Suppressor macrophage treated with lipopolysaccharide for 1 hour (primary cell): ENCODE measurements around the gene NLGN2.

Experiments
- DNase-seq, 3 donors: peaks; one replicate each; pipeline ENCODE4 v3.0.0-alpha.2; 2020 to 2022

NLGN2 gene

DNA sequence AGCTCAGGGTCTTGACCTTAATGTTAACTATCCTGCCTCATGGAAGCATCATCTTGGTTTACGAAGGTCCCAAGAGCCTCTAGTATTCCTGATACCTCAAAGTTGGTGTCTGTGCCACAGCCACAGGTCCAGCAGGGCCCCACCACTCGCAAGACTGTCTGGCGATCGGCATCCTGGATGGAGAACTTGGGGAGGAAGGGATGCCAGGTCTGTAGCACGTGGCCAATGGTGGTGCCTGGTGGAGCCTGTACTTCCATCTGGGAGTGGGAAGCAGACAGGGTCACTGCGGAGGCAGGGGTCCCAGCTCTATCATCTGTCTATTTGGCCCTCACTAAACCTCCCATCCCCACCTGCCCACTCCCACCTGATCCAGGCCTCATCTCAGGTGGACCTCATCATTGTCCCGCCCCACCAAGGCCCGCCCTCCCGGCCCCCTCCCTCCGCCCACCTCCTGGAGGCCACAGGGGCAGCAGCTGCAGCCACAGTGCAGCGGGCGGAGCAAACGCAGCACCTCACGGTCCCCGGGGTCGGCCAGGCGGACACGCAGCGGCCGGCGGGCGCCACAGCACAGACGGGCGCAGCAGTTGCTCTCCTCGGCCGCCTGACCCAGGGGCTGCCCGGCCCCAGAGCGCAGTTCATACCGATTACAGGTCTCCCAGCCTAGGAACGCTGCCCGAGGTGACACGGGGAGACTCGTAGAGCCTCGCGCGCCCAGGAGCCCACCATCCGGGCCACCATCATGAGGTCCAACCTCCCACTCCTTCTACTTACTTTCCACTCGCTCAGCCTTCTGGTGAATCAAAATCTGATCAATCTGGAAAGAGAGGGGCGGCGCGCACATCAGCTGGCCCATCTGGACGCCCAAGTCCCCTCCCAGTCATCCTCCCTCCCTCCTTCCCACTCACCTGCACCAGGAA is 14.7 kb upstream of the NLGN2 start:
- no peak for DNase-seq

- DNase-seq: peak in 2 of 3 donors; percentile 22 to 33
These were observed 13.8 kb upstream of the NLGN2 start for GRCh38 chr17:7393613-7394451.

DNA sequence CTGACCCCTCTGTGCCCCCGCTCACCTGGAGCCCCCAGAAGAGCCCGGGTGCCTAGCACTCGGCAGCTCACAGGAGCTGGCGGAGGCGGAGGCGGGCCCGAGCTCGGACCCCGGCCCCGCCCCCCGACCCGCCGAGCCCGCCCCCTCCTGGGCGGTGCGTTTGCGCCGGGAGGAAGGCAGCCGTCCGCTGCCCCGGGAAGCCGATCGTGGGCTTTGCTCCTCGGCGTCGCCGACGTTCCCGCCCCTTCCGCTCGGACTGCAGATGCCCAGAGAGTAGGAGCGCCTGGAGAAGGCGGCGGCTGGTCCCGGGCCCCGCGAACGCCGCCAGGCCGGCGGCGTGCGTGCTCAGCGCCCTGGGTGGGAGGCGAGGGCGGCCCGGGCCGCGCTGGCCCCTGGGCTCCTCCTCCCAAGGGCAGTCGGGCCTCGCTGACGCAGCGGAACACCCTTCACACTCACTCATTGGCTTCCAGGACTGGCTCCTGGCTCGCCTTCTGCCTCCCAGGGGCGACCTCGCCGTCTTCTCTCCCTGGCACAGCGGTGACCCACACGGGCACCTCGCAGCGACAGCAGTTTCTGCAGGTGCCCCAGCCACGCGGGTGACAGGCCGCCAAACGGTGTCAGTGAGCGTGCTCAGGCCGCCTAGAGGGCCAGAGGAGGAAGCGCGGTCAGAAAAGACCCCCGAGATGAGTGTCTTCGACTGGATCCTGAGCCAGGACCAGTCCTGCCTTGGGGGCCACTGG is 13.0 kb upstream of the NLGN2 start, which contains the start of gene PLSCR3:
Gene PLSCR3 (minus strand): TSS at position 74 of the 740 bp plus-strand sequence. CDS start 415 bp downstream, outside the sequence.
- DNase-seq: peak; percentile 83 to 94 (median 88)

GRCh38 chr17:7396147-7396546 is 11.5 kb upstream of the NLGN2 start:
- DNase-seq: no peak

DNA sequence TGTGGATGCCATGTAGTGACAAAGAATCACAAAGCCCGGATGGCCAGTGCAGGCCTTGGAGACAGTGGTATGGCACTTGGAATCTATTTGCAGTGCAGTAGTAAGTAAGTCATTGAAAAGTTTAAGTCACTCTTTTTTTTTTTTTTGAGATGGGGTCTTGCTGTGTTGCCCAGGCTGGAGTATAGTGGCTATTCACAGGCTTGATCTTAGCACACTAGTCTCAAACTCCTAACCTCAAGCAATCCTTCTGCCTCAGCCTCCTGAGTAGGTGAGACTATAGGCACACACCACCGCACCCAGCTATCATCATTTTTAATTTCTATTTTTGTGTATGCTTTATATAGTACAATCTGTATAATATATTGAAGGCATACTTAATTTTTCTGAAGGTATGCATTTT is 9.0 kb upstream of the NLGN2 start:
- no peak for DNase-seq

- DNase-seq: no peak
These were observed 4.5 kb upstream of the NLGN2 start for GRCh38 chr17:7403043-7403726.

DNA sequence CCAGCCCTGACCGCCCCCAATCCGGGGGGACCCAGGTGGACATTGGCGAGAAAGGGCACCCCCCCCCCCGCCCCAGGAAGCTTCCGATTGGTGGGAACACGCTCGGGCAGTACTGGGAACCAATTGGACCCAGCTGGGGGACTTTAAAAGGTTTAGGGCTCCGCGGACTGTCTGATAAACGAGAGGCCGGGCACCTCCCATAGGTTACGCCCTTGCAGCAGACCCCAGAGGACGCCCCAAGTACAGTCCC is 4.0 kb upstream of the NLGN2 start:
- no peak for DNase-seq

DNA sequence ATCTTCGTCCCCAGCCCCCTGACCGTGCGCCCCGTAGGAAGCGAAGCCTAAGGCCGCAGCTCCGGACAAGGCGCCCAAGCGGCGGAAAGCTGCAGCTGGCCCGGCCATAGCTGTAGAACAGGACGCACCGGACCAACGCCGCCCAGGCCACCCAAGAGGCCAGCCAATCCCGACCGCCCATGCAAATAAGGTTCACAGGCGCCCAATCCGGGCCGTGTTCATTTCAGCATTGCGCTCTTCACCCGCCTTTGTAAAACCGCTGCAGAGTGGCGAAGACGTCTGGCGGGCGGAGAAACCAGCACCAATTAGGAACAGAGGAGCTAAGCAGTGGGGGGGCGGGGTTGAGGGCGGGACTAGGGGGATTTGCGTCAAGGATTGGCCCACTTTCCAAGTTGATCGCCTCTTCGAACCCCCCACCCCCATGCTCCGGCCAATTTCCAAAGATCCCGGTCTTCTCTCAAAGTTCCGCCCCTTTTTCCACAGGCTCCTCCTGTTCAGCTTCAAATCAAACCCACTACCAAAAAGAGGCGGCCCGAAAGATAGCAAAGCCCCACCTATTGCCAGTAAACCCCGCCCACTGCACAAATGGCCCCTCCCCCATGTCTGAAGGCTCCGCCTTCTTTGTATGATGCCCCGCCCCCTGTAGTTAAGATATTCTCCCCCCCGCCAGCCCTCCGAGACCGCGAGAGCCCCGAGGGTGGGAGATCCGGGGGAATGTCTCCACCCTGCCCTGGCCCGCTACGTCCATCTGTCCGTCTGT is 3.5 kb upstream of the NLGN2 start, which contains the start of gene TMEM256:
Gene TMEM256 (minus strand): TSS at position 121 of the 760 bp plus-strand sequence. CDS start 13 bp downstream, at position 108.
- DNase-seq: peak; percentile 99 to 100 (median 99)

DNA sequence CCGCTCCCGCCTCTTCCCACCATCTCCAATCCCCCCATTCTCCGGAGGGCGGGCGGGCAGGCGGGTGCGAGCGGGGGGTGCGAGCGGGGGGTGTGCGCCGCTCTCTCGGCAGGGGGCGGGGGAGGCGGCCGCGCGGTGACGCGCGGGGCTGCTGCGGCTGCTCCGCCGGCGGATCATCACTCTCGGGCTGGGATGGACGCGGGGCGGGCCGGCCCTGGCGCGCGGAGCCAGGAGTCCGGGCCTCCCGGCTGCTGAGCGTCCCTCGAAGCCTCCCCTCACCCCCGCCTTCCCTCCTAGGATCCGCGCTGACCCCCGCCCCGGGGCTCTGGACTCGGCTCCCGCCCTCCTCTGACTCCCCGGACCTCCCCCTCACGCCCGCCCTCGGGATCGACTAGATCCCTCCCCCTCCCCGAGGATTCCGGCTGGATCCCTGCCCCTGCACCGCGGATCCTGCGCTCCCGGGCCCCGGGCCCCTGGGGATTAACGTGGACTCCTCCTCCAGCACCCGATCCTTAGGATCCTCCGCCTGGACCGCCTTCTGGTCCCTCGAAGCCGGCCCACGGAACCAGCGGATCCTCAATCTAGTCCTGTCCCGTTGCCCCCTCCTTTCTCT is 2.8 kb upstream of the NLGN2 start:
- peak; percentile 26 to 66 (median 55) for DNase-seq

- no peak for DNase-seq
These were observed 2.1 kb upstream of the NLGN2 start for GRCh38 chr17:7405350-7406234.

- DNase-seq: no peak
These were observed 1.3 kb upstream of the NLGN2 start for GRCh38 chr17:7406235-7406825.

GRCh38 chr17:7407082-7407481 is 563 bp upstream of the NLGN2 start:
- no peak for DNase-seq

DNA sequence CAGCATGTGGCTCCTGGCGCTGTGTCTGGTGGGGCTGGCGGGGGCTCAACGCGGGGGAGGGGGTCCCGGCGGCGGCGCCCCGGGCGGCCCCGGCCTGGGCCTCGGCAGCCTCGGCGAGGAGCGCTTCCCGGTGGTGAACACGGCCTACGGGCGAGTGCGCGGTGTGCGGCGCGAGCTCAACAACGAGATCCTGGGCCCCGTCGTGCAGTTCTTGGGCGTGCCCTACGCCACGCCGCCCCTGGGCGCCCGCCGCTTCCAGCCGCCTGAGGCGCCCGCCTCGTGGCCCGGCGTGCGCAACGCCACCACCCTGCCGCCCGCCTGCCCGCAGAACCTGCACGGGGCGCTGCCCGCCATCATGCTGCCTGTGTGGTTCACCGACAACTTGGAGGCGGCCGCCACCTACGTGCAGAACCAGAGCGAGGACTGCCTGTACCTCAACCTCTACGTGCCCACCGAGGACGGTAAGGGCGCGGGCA is 645 bp downstream of the NLGN2 start:
- peak in 2 of 3 donors; percentile 33 to 40 for DNase-seq

- no peak for DNase-seq
These were observed 1.2 kb downstream of the NLGN2 start for GRCh38 chr17:7408863-7409262.

- no peak for DNase-seq
These were observed 2.1 kb downstream of the NLGN2 start for GRCh38 chr17:7409716-7410115.

DNA sequence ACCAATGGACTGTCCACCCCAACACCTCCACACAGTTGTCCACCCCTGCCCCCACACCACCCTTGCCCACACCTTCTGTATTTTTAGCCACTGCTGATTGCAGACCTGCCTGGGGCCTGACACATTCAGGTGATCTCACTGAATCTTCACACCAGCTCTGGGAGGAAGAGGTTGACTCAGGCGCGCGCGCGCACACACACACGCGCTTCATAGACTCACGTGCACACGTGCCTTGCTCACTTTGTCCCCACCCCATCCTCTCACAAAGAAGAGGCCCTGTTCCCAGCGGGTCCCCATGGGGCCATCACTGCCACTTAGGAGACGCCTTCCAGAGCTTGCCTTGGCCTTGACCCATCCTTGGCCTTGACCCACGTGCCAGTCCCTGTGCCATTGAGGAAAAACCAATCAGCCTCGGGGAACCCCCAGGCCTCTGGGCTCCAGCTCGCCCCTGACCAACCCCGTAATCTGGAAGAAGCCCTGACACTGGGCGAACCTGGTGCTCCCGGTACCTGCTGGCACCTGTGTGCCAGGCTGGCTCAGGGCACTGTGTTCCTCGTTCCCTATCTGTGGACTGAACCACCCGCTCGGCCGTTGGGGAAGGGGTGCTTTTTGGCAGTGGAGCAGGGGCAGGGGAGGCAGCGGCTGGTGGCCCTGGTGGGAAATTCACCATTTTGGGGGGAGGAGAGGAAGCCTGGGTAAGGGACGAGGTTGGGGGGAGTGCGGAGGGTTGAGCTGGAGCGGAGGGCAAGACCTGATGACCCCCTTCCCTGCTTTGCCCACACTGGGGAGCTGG is 3.2 kb downstream of the NLGN2 start:
- no peak for DNase-seq

DNA sequence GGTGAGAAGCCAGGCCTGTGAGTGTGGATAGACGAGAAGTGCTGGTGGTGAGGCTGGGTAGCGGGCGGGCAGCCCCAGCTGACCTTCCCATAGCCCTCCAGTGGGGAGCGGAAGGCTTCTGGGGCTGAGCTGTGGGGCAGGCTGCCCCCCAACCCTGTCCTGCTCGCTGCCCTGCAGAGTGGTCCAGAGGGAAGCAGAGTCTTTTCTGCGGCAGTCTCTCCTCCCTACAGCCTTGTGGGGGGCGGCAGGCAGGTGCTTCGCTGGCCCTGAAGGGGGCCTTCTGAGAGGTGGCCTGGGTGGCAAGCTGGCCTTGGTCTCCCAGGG is 3.7 kb downstream of the NLGN2 start:
- DNase-seq: no peak

DNA sequence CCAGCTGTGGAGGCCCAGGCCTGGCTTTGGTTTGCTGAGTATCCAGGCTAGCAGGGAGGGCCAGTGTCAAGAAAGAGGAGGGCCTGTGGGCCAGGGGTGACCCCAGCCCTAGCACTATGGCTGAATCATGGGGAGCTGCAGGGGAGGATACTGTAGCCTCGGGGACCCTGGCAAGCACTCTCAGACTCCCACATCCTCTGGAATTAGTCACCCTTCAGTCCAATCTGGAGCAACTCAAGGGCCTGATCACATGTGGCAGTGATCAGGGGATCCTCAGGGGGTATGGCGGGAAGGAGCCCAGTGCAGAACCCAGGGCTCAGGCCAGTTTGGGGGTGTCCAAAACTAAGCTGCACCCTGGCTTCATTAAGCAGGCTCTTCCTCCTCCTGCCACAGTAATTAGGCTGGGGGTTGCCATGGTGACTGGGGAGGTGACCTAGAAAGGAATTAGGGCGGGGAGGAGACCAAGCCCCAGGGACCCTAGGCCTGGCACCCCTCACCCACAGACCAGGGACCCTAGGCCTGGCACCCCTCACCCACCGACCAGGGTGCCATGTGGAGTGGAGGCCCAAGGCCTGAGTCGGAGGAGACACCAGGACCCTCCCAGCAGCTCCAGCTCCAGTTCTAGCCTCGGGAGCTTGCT is 5.8 kb downstream of the NLGN2 start:
- peak in 1 of 3 donors; percentile 20 for DNase-seq
